GM18498 (cell line): ENCODE data around the gene FANCM.

Experiments
- ATAC-seq: cut with Tn5 transposase; IDR thresholded peaks from one replicate; pipeline ENCODE4 v1.9.1; 2021; ENCODE audit warnings: mild to moderate bottlenecking, moderate library complexity; ENCODE audit not compliant: unreplicated experiment

The FANCM gene

DNA sequence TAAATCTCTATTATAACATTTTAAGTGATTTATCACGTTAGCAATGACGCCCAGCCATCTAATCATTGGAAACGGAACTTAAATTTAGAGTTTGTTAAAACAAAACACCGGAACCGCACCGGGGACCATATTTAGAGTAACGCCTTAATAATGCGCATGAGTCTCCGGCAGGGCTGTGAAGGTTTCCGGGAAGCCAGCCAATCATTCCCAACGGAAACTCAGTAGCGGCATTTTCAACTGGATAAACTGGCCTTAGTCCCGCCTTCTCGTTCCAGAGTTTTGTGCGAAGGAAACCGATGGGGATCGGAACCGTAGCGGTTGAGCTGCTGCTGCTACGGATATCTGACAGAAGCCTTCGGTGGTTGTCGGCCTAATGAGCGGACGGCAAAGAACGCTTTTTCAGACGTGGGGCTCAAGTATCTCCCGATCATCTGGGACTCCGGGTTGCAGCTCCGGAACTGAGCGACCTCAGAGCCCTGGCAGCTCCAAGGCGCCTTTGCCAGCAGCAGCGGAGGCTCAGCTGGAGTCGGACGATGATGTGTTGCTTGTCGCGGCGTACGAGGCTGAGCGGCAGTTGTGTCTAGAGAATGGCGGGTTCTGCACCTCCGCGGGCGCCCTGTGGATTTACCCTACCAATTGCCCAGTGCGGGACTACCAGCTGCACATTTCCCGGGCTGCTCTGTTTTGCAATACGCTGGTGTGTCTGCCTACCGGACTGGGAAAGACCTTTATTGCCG lies at the start of gene FANCM:
Gene FANCM (plus strand): TSS at position 272 of the 737 bp plus-strand sequence. CDS start 102 bp downstream, at position 374.
- peak; percentile 39 for ATAC-seq

DNA sequence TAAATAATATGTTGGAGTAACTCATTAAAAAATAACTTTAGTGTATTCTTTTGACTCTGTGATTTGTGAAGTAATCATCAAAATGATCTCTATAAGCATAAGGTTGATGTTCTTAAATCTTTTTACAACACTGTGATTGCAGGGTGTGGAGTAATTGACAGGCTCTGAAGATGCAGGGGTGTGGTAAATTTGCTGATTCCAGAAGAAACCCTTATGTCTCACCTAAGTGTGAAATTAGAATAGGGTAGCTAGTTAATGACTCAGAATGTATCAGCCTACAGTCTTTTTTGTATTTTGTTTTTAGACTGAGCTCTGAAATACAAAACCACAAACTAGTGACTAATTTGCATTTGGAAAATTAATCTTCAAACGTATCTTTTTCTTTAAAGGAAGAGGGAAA lies 45.9 kb upstream of the FANCM start:
- peak; percentile 79 for ATAC-seq

DNA sequence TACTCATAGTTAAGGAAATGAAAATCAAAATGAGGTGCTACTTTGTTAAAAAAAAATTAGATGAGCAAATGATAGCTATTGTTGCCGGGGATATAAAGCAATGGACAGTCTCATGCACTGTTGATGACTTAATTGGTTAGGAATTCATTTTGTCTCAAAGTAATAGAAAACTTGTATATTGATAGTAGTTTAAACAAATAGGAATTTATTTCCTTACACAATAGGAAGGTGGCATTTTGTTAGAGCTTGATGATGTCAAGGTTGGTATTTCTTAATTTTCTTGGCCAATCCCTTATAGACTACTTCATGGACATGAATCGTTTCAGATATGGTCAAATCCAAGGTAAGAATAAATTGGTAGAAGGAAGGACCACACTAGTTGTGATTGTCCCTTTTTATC lies 44.0 kb upstream of the FANCM start:
- ATAC-seq: no peak

DNA sequence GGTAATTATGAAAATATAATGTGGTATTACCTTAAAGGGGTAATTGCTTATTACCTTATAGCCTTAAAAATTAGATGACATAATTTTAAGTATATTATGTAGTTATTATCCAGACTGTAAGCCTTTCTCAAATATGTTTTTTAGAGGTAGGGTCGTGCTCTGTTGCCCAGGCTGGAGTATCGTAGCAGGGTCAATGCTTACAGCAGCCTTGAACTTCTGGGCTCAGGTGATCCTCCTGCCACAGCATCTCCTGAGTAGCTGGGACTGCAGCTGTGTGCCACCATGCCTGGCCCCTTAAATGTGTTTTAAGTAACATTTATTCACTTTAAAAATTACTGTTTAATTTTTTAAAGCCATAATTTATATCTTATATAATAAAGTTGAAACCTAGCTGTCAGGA lies 41.5 kb upstream of the FANCM start:
- ATAC-seq: no peak

- no peak for ATAC-seq
These were observed 40.6 kb upstream of the FANCM start for GRCh38 chr14:45095143-45095542.

DNA sequence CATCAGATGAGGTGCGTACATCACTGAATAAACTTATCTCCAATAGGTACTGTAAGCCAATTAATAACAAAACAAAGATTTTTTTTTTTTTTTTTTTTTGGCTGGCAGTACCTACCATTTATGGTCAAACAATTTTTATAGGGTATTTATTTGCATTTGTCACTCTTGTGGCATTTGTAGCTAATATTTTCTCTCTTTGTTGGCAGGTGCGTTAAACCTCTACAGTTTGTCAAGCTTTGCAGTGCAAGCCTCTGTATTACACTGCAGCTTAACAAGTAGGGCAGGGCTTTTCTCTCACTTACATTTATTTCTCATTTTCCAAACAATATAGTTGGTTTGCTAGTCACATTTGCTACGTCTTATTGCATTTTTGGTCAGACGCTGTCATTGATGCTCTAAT lies 39.5 kb upstream of the FANCM start:
- ATAC-seq: no peak

DNA sequence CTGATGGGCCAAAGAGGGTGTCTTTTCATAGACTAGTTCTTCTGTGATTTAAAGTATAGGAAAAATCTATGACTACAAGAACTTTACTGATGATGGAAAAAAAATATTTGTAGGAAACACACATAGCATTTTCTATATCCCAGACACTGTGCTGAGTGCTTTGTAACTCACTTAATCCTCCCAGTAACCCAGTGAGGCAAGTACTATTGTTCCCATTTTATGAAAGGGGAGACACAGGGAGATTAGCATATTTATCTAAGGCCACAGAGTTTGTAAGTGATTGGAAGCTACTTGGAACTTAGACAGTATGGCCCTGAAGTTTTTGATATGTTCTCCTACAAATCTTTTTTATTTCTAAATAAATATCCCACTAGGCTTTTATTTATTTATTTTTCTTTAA lies 31.9 kb upstream of the FANCM start:
- ATAC-seq: no peak

DNA sequence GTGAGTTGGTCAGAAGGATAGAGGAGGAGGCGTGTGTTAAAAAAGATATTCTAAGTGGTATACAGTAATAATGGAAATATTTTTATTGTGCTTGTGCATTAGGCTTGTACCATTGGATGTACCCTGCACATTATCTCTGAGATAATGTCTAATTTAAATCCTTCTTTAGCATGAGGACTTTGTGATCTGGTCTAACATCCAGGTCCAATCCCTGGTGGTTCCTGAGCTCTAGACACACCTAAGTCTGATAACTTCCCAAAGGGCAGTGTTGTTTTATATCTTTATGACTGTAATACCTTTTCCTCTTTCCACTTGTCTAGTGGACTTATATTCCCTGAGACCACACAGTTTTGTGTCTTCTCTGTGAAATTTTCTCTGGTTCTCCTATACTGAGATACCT lies 31.2 kb upstream of the FANCM start:
- ATAC-seq: no peak

GRCh38 chr14:45112896-45113781 lies 22.6 kb upstream of the FANCM start:
- ATAC-seq: no peak

GRCh38 chr14:45114327-45114726 lies 21.4 kb upstream of the FANCM start:
- no peak for ATAC-seq

GRCh38 chr14:45118594-45118993 lies 17.1 kb upstream of the FANCM start:
- no peak for ATAC-seq

DNA sequence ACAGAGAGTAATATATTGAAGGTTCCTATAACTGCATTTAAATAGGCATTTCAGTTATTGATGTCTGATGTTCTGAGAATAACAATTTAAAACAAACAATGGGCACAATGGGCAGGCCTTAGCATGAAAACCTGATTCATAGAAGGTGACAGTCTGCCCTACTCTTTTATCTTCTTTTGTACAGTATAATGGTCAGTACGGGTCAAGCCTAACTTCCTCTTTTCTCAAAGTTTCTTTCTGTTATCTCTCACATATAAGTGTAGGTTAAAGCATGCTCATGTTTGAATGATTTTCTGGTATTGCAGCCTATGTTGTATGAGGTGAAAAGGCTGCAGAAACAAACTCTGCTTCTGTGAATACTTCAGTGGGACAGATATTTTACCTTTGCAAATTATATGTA lies 15.6 kb upstream of the FANCM start:
- no peak for ATAC-seq

DNA sequence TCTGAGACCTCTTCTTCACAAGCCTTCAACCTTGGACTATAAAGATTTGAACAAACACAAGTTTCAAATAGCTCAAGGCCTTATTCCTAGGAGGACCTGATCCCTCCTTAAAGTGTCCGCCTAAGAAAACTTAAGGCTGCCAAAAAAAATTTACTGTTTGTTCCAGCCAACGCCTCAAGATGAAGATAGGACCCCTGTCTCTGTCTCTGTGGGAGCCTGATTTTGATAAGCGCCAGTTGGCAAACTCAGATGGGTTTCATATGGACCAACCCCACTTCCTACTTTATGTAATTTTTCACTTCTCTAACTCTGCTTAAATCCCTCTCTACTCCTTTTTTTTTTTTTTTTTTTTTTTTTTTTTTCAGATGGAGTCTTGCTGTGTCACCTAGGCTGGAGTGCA lies 12.5 kb upstream of the FANCM start:
- ATAC-seq: no peak

GRCh38 chr14:45125754-45126153 lies 10.0 kb upstream of the FANCM start:
- no peak for ATAC-seq

DNA sequence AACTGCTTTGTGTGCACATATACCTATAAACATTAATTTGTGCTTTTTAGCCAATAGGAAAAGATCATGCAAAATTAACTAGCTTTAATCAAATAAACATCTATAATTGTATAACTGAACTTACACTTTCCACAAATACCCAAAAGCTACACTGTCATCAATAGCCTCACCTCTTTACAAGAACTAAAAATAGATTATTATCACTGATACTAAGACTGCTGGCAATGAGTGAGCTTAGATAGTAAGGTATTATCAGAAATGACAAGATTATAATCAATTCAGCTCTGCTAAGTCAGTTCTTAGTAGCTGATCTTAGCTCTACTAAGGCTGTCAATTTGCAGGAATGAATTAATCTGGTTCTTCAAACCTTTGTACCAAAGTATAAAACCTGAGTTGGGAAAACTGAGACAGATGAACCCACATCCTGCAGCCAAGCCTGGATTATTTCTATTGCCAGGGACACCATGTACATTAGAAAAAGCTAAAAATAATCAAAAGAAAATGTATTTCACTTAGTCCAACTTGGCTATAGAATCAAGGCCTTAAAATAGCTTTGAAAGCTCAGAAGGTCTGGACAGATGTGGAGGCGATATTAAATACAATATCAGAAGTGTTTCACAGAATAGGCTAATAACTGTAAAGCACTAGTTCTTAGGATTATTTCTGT lies 6.6 kb upstream of the FANCM start:
- ATAC-seq: no peak

GRCh38 chr14:45133683-45134050 lies 2.1 kb upstream of the FANCM start:
- ATAC-seq: no peak

GRCh38 chr14:45134051-45134958 lies 1.4 kb upstream of the FANCM start, which contains the start of gene FKBP3:
Gene FKBP3 (minus strand): TSS chr14:45134481. CDS start chr14:45134456, 25 bp downstream.
- peak; percentile 91 for ATAC-seq

GRCh38 chr14:45135156-45135555 lies 574 bp upstream of the FANCM start:
- no peak for ATAC-seq

DNA sequence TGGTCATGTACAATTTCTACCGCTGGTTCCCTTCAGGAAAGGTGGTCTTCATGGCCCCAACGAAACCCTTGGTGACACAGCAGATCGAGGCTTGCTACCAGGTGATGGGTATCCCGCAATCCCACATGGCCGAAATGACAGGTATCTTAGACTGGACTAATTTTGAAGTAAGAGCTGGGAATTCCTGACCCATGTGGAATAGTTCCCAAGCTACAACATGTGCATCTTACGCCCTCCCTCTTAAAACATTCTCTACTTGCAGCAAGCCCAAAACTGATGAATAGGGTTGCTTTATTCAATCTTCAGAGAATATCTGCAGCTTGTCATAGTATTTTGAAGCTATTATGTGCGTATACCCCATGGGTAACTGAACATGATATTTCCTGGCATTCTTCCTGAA lies 669 bp downstream of the FANCM start:
- no peak for ATAC-seq

DNA sequence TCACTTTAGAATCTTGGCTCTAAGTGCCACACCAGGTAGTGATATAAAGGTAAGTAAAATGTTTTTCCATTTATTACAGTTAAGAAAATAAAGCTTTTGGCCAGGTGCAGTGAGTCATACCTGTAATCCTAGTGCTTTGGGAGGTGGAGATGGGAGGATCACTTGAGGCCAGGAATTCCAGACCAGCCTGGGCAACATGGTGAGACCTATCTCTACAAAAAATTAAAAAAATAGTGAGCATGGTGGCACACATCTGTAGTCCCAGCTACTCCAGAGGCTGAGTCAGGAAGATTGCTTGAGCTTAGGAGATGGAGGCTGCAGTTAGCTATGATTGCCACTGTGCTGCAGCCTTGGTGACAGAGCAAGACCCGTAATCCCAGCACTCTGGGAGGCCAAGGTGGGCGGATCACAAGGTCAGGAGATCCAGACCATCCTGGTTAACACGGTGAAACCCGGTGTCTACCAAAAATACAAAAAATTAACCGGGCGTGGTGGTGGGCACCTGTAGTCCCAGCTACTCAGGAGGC lies 5.0 kb downstream of the FANCM start:
- ATAC-seq: no peak
